GM08714 (cell line): ENCODE measurements around the gene LPAR1.

Experiments used
- H3K4me3 ChIP-seq: fragments of 200-500 bp; sonication (Bioruptor generic); 2 replicates; pipeline ENCODE4 v1.5.1; 2014; ENCODE audit warnings: mild to moderate bottlenecking, low read length, inconsistent platforms
- ZNF274 ChIP-seq: IDR thresholded peaks from 2 replicates; pipeline ENCODE4 v1.6.1; 2012; ENCODE audit warnings: mild to moderate bottlenecking, low read depth, low read length

The LPAR1 gene

GRCh38 chr9:110999379-110999778, 38.9 kb downstream of the LPAR1 start:
- H3K4me3 ChIP-seq: no peak overlapping the region
- no peak for TF ChIP-seq ZNF274

GRCh38 chr9:110997847-110998246, 40.4 kb downstream of the LPAR1 start:
- H3K4me3 ChIP-seq: no peak overlapping the region
- no peak for TF ChIP-seq ZNF274

GRCh38 chr9:110996436-110997220, 41.6 kb downstream of the LPAR1 start:
- no peak overlapping the region for H3K4me3 ChIP-seq
- no peak for TF ChIP-seq ZNF274

- TF ChIP-seq ZNF274: no peak
- no peak overlapping the region for H3K4me3 ChIP-seq
These were observed 42.6 kb downstream of the LPAR1 start for GRCh38 chr9:110995420-110996340.

- H3K4me3 ChIP-seq: no peak overlapping the region
- TF ChIP-seq ZNF274: no peak
These were observed 43.5 kb downstream of the LPAR1 start for GRCh38 chr9:110994771-110995241.

GRCh38 chr9:110990481-110990880, 47.8 kb downstream of the LPAR1 start:
- no peak for TF ChIP-seq ZNF274

GRCh38 chr9:110986529-110986928, 51.7 kb downstream of the LPAR1 start:
- no peak overlapping the region for H3K4me3 ChIP-seq
- TF ChIP-seq ZNF274: no peak

More at GRCh38 chr9:110990481-110990880, 47.8 kb downstream of the LPAR1 start:
- H3K4me3 ChIP-seq: no peak overlapping the region

GRCh38 chr9:110984890-110985437, 53.3 kb downstream of the LPAR1 start:
- TF ChIP-seq ZNF274: no peak
- H3K4me3 ChIP-seq: no peak overlapping the region

GRCh38 chr9:110980261-110980660, 58.0 kb downstream of the LPAR1 start:
- no peak overlapping the region for H3K4me3 ChIP-seq
- no peak for TF ChIP-seq ZNF274

- TF ChIP-seq ZNF274: no peak
- H3K4me3 ChIP-seq: no peak overlapping the region
These were observed 58.6 kb downstream of the LPAR1 start for GRCh38 chr9:110979636-110980035.

- TF ChIP-seq ZNF274: no peak
- H3K4me3 ChIP-seq: no peak overlapping the region
These were observed 59.8 kb downstream of the LPAR1 start for GRCh38 chr9:110978516-110978915.

- TF ChIP-seq ZNF274: no peak
- H3K4me3 ChIP-seq: no peak overlapping the region
These were observed 61.0 kb downstream of the LPAR1 start for GRCh38 chr9:110977259-110977709.

GRCh38 chr9:110975969-110976368, 62.3 kb downstream of the LPAR1 start:
- TF ChIP-seq ZNF274: no peak

GRCh38 chr9:110975278-110975677, 63.0 kb downstream of the LPAR1 start:
- no peak for TF ChIP-seq ZNF274
- no peak overlapping the region for H3K4me3 ChIP-seq

More at GRCh38 chr9:110975969-110976368, 62.3 kb downstream of the LPAR1 start:
- no peak overlapping the region for H3K4me3 ChIP-seq
